Lower leg skin (tissue), 3 donors: ENCODE results near the gene POLR1C.

Experiments
- POLR2A ChIP-seq, 2 donors: fragments of 450-650 bp; IDR thresholded peaks; one replicate each; pipeline ENCODE4 v1.6.1; 2016 to 2017; ENCODE audit warnings: antibody characterized with exemption in 2 of 2, mild to moderate bottlenecking in 1 of 2, moderate library complexity in 1 of 2
- TF ChIP-seq, protein P1 (sequence below), 3 donors: fragments of 450-650 bp; IDR thresholded peaks; one replicate each; pipeline ENCODE4 v1.5.1; 2016; ENCODE audit warnings: antibody characterized with exemption in 3 of 3, mild to moderate bottlenecking in 3 of 3, moderate library complexity in 2 of 3

DNA sequence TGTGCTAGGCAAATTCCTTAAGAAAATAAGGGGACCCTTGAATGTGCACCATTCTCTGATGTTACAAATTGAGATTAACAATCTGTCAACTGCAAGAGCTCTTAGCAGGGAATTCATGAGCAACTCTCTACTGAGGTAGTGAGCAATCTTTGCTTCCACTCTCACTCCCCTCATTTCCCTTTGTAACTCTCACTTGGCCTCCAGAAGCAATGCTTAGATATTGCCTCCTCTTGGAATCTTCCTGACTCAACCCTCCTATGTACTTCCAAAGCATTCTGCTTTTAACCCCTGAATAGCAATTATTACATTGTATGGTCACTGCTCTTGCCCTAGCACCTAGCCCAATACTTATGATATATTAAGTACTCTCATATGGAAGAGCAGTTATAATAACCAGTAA lies 42.4 kb downstream of the POLR1C start:
- no peak for TF ChIP-seq POLR2A (IDR thresholded peaks at IDR 0.05)
- TF ChIP-seq, protein P1, sequence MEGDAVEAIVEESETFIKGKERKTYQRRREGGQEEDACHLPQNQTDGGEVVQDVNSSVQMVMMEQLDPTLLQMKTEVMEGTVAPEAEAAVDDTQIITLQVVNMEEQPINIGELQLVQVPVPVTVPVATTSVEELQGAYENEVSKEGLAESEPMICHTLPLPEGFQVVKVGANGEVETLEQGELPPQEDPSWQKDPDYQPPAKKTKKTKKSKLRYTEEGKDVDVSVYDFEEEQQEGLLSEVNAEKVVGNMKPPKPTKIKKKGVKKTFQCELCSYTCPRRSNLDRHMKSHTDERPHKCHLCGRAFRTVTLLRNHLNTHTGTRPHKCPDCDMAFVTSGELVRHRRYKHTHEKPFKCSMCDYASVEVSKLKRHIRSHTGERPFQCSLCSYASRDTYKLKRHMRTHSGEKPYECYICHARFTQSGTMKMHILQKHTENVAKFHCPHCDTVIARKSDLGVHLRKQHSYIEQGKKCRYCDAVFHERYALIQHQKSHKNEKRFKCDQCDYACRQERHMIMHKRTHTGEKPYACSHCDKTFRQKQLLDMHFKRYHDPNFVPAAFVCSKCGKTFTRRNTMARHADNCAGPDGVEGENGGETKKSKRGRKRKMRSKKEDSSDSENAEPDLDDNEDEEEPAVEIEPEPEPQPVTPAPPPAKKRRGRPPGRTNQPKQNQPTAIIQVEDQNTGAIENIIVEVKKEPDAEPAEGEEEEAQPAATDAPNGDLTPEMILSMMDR (IDR thresholded peaks at IDR 0.05), result no peak
